NCI-H460 (cell line): ENCODE data around the gene TEC. TPM values are rescaled to one million over a fixed set of nuclear protein-coding genes. Genes with fewer than 3 reads are reported as not detected.
"Not testable (repeated sequence)": the region's sequence is repeated elsewhere in the genome, so short reads cannot be mapped to it uniquely, and the experiment has no call there.

Experiments used
- DNase-seq: peaks from one replicate; pipeline ENCODE4 v3.0.0-alpha.2; 2016; ENCODE audit warnings: low read depth; ENCODE audit errors: extremely low read depth
- polyA plus RNA-seq: library from polyadenylated mRNA; depleted of rRNA; stranded (reverse); fragments of >200 nt; gene quantifications from 2 replicates; pipeline ENCODE4 v1.2.3, GENCODE V29; 2014; cell fraction: nucleus; rRNA removed
- total RNA-seq: library from RNA; depleted of rRNA; stranded (reverse); fragments of >200 nt; shearing (Covaris generic); gene quantifications from 2 replicates; pipeline ENCODE4 v1.2.3, GENCODE V29; 2014; rRNA removed

TEC gene
- total RNA-seq, result 2.7 and 2.9 TPM in 2 replicates
- 3.1 and 4.1 TPM in 2 replicates for polyA plus RNA-seq

GRCh38 chr4:48268956-48269860, at the start of gene TEC:
Gene TEC, minus strand, starts transcription at chr4:48269838. Its CDS starts 41,224 bp downstream, at chr4:48228614.
- DNase-seq, result peak; percentile 26

GRCh38 chr4:48315728-48316630, 46.3 kb upstream of the TEC start:
- DNase-seq, result peak; percentile 54

GRCh38 chr4:48314746-48315145, 45.1 kb upstream of the TEC start:
- DNase-seq, result not testable (repeated sequence)

- no peak for DNase-seq
Measured at GRCh38 chr4:48311896-48312295, 42.3 kb upstream of the TEC start.

- DNase-seq, result no peak
Measured at GRCh38 chr4:48308901-48309300, 39.3 kb upstream of the TEC start.

- DNase-seq, result no peak
Measured at GRCh38 chr4:48307528-48307927, 37.9 kb upstream of the TEC start.

- no peak for DNase-seq
Measured at GRCh38 chr4:48305508-48305907, 35.9 kb upstream of the TEC start.

GRCh38 chr4:48300004-48300403, 30.4 kb upstream of the TEC start:
- no peak for DNase-seq

GRCh38 chr4:48299560-48299959, 29.9 kb upstream of the TEC start:
- DNase-seq, result no peak

- DNase-seq, result no peak
Measured at GRCh38 chr4:48297256-48297846, 27.7 kb upstream of the TEC start.

- DNase-seq, result no peak
Measured at GRCh38 chr4:48296365-48296764, 26.7 kb upstream of the TEC start.

GRCh38 chr4:48295116-48295515, 25.5 kb upstream of the TEC start:
- no peak for DNase-seq

GRCh38 chr4:48292218-48292790, 22.7 kb upstream of the TEC start:
- not testable (repeated sequence) for DNase-seq

- peak; percentile 26 for DNase-seq
Measured at GRCh38 chr4:48290146-48290772, 20.6 kb upstream of the TEC start.

GRCh38 chr4:48286060-48286459, 16.4 kb upstream of the TEC start:
- DNase-seq, result not testable (repeated sequence)

- DNase-seq, result not testable (repeated sequence)
Measured at GRCh38 chr4:48285640-48286039, 16.0 kb upstream of the TEC start.

- no peak for DNase-seq
Measured at GRCh38 chr4:48275686-48276085, 6.0 kb upstream of the TEC start.

GRCh38 chr4:48275247-48275646, 5.6 kb upstream of the TEC start:
- DNase-seq, result peak; percentile 8

- DNase-seq, result no peak
Measured at GRCh38 chr4:48271626-48272025, 2.0 kb upstream of the TEC start.

GRCh38 chr4:48270951-48271473, 1.4 kb upstream of the TEC start:
- DNase-seq, result no peak
